Fibroblast of villous mesenchyme (primary cell): ENCODE measurements around the gene ADIPOR2. TPM values are rescaled to one million over a fixed set of nuclear protein-coding genes. Genes with fewer than 3 reads are reported as not detected.

Experiments used
- DNase-seq: peaks from one replicate; pipeline ENCODE4 v3.0.0-alpha.2; 2010; ENCODE audit warnings: low read depth
- H3K4me3 ChIP-seq: 2 replicates; pipeline ENCODE4 v1.5.1; 2011; ENCODE audit warnings: low read depth, mild to moderate bottlenecking, low read length
- CTCF ChIP-seq: IDR thresholded peaks from 2 replicates; pipeline ENCODE4 v1.5.1; 2012; ENCODE audit warnings: low read depth, mild to moderate bottlenecking, low read length; ENCODE audit not compliant: insufficient read depth
- total RNA-seq: library from RNA; depleted of rRNA; stranded (reverse); fragments of >200 nt; gene quantifications from 2 replicates; pipeline ENCODE4 v1.2.3, GENCODE V29; 2012

ADIPOR2 gene
- total RNA-seq, 1 donor: 48.8 TPM

GRCh38 chr12:1656902-1657301, 34.0 kb upstream of the ADIPOR2 start:
- H3K4me3 ChIP-seq: no peak overlapping the region
- TF ChIP-seq CTCF: no peak

GRCh38 chr12:1657688-1658087, 33.2 kb upstream of the ADIPOR2 start:
- peak; percentile 79 for DNase-seq
- no peak overlapping the region for H3K4me3 ChIP-seq

More at GRCh38 chr12:1656902-1657301, 34.0 kb upstream of the ADIPOR2 start:
- DNase-seq: no peak

GRCh38 chr12:1660304-1661187, 30.3 kb upstream of the ADIPOR2 start:
- DNase-seq: peak; percentile 67
- no peak for TF ChIP-seq CTCF
- no peak overlapping the region for H3K4me3 ChIP-seq

More at GRCh38 chr12:1657688-1658087, 33.2 kb upstream of the ADIPOR2 start:
- TF ChIP-seq CTCF: no peak

- peak; percentile 74 for DNase-seq
- H3K4me3 ChIP-seq: peak overlapping the region; percentile 63
- no peak for TF ChIP-seq CTCF
These were observed 29.1 kb upstream of the ADIPOR2 start for GRCh38 chr12:1661553-1662335.

- TF ChIP-seq CTCF: peak; percentile 37
- H3K4me3 ChIP-seq: peak overlapping the region; percentile 32
- no peak for DNase-seq
These were observed 28.0 kb upstream of the ADIPOR2 start for GRCh38 chr12:1662761-1663439.

GRCh38 chr12:1663440-1664132, 27.3 kb upstream of the ADIPOR2 start:
- no peak for DNase-seq
- H3K4me3 ChIP-seq: no peak overlapping the region
- no peak for TF ChIP-seq CTCF
